Activated CD4-positive, alpha-beta T cell treated with anti-CD3 and anti-CD28 coated beads, Interleukin-2, amount 50 U/mL, for 48 hours (primary cell): ENCODE measurements around the gene EVL.
"Not testable (repeated sequence)": the region's sequence is repeated elsewhere in the genome, so short reads cannot be mapped to it uniquely, and the experiment has no call there.

Experiments
- DNase-seq, 2 experiments: peaks; one replicate each; pipeline ENCODE4 v3.0.0-alpha.2; 2020

The EVL gene

DNA sequence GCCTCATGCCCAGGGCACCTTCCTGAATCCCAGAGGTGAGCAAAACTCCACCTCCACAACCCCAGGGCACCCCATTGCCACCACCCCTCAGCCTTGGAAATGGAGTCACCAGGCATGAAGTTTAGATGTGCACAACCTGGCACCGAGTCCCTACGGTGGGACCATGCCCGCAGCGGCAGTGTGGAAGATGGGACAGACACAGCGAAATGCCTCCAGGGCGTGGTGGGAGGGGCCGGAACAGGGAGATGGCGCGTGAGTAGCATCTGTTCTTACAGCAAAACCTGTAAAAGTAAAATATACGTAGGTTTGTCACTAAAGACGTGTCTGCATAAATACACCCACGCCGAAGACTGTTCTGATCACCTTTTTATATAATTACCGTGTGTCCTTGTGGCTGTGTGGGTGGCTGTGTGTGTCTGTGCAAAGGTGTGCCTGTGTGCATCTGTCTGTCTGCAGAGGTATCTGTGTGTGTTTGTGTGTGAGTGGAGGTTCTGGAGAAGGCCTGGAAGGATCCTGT is 111.6 kb downstream of the EVL start:
- no peak for DNase-seq

DNA sequence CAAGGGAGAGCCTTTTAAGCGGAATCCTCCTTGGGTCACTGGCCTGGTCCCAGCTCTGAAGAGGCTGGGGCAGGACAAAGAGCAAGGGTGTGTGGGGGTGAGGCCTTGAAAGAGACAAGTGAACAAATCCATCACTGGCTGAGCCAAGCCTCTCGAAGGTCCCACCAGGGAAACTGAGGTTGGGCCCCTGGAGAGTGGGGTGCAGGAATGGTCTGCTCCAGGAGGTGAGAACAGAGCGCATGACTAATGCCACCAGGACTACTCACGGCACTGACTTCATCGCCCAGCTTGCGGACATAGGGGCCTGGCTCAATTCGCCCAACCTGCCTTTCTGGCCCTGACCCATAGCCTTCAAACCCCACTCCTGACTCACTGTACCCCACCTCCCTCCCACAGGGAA is 113.5 kb downstream of the EVL start:
- DNase-seq: no peak

DNA sequence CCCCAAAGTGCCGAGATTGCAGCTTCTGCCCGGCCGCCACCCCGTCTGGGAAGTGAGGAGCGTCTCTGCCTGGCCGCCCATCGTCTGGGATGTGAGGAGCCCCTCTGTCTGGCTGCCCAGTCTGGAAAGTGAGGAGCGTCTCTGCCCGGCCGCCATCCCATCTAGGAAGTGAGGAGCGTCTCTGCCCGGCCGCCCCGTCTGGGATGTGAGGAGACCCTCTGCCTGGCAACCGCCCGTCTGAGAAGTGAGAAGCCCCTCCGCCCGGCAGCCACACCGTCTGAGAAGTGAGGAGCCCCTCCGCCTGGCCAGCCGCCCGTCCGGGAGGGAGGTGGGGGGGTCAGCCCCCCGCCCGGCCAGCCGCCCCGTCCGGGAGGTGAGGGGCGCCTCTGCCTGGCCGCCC is 115.4 kb downstream of the EVL start:
- DNase-seq: not testable (repeated sequence)

DNA sequence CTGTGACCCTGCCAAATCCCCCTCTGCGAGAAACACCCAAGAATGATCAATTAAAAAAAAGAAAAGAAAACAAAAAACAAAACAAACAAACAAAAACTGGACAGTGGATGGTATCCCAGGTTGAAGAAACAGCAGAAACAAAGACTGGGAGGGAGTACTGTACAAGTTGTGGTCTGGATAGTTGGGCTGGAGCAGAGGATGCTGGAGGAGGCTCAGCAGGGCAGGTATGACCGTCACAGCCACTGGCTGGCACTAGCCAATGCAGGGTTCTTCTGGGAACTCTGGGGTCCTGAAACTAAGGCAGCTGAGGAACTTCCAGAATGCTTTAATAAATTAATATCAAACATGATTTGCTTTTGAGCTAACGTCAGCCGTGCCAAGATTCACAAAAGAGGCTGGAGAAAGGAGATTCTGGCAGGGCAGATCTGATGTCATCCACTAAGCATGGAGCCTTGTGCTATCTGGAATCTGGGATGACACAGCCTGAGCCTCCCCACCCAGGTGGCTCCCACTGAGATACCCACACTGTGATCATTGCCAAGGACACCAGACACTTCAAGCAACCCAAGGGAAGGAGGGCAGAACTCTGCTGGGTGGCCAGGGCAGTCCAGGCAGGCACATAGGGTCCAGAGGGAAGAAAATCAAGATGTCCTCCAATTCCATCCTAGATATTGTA is 116.8 kb downstream of the EVL start:
- DNase-seq: not testable (repeated sequence)

DNA sequence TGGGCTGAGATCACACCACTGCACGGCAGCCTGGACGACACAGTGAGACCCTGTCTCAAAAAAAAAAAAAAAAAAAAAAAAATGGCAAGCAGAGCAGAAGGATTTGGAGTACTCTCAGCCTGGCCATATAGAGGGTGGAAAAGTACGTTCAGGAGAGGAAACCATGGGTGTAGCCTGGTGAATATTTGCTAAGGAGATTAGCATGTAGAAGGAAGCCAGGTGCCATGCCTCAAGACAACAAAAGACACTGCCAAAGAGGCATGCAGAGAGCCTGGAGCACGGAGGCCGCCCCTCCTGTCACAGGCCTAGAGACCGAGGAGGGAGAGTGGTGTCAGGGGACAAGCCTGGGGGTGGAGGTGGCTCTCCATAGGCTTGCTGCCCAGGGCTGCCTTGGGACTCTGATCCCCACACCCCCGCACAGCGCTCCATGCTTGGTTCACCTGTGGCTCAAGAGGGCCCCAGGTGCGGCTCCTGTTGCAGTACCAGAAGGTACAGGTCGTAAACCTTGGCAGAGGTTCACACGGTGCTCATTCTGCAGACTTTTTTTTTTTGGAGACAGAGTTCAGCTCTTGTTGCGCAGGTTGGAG is 122.1 kb downstream of the EVL start:
- no peak for DNase-seq

DNA sequence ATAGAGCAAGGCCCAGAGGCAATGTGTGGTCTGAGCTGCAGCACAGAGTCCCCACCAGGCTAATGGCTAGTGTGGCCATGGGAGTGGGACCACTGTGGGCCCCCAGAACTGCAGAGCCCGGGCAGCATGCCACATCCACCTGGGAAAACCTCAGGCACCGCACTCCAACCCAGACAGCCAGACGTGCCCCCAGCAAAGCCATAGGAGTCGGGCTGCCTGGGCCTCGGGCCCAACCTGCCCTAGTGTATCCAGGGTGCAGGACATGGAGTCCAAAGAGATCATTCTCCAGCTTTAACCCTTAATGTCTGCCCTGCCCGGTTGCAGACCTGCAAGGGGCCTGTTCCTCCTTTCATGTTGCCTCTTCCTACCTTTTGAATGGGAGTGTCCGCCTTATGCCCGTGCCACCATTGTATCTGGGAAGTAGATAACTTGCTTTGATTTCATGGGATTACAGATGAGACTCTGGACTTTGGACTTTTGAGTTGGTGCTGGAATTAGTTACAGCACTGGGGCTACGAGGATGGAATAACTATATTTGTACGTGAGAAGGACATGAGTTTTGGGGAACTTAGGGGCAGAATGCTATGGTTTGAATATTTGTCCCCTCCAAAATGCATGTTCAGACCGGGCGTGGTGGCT is 123.3 kb downstream of the EVL start:
- DNase-seq: no peak

DNA sequence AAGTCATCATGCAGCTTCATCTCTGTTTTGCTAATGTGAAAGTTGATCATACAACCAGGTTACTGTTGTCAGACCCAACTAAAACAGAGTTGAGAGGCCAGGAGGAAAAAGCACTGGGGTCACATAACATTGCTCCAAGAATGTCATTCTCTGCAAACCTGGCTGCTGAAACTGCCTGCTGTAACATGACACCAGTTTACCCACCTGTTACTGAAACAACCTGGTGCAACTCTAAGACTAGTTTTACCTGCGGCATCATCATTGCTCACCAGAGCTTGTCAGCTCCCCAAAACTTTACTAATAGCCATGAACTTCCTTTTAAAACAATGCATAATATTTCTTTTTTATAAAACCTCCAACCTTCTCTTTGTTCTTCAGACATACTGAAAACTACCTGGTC is 124.9 kb downstream of the EVL start:
- no peak for DNase-seq

DNA sequence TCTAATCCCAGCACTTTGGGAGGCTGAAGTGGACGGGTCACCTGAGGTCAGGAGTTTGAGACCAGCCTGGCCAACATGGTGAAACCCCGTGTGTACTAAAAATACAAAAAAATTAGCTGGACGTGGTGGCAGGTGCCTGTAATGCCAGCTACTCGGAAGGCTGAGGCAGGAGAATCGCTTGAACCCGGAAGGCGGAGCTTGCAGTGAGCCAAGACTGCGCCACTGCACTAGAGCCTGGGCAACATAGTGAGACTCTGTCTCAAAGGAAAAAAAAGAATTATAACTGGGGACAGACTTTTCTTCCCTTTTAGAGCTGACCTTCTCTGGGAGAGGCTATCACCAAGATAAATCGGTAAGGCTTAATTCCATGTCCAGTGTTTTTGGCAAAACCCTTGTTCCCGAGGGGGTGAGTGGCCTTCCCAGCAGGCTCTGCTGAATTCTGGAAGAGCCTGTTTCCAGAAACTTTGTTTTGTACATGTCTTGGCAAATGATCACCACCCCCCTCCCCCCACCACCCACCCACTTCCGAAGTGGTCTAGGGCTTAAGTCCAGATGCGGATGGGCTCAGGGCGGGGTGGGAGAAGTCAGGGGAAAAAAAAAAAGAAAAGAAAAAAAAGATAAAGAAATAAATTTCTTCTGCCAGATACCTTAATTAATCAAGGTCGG is 126.5 kb downstream of the EVL start:
- DNase-seq: no peak

DNA sequence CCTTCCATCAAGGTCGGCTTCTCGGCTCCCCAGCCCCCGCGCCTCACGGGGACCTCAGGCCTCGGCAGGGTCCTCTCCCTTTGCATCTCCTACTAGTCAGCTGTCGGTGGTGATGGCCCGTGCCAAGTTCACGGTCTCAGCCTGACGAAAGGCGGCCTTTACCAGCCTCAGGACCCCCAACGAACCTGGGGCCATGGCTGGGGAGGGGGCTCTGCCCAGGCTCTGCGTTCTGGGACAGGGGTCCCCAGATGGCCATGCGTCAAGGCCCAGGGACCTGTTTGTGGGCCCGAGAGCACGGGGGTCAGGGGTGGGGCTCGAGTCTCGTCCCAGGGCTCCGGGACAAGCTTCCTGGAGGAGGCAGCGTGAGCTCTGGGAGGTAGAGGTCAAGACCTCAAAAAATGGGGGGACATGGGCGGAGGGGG is 127.0 kb downstream of the EVL start:
- no peak for DNase-seq

DNA sequence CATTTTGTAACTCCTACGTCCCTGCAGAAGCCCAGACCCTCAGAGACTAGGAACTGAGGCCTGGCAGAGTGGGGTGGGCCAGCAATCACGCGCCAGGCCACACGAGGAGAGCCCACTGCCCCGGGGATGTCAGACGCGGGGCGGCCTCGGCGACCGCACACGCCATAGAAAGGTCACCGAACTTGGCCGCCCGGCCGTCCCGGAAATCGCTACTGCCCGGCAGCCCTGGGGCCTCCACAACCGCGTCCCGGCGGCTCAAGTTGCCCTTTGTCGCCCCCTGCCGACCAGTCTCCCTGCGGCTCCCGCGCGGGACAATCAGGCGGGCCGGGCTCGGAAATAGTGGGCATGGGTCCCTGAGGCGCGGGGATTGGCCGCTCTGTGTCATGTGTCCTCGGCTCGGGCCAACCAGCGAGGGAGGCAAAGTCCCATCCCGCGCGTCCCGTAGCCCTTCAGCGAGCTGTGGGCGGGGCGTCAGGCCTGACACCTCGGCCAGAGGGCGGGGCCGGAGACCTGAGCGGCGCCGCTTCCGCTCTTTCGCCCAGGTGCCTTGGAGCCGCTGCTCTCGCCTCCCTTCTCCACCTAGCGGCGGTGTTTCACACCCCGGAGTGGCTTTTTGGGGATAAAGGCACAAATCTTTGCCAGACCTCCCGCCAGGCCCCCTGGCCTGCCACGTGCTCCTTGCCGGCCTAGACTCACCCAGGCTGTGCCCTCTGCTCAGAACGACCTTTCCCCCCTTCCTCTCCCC is 127.6 kb downstream of the EVL start:
- peak; percentile 100 for DNase-seq
